K562 (cell line): ENCODE data around the gene FKBP8. TPM values are rescaled to one million over a fixed set of nuclear protein-coding genes. Genes with fewer than 3 reads are reported as not detected.

Source experiments
- COPS2 ChIP-seq: fragments of 450-650 bp; conservative IDR thresholded peaks from 2 replicates; pipeline ENCODE4 v1.6.1; 2016; ENCODE audit warnings: mild to moderate bottlenecking, moderate library complexity
- DIDO1 ChIP-seq: fragments of 450-650 bp; IDR thresholded peaks from 2 replicates; pipeline ENCODE4 v1.6.1; 2016; ENCODE audit warnings: low read depth, missing biosample characterization, missing genetic modification characterization
- LEF1 ChIP-seq: fragments of 450-650 bp; IDR thresholded peaks from 2 replicates; pipeline ENCODE4 v1.6.1; 2016; ENCODE audit warnings: mild to moderate bottlenecking
- NFE2 ChIP-seq: IDR thresholded peaks from 2 replicates; pipeline ENCODE4 v1.6.1; 2014; ENCODE audit warnings: antibody characterized with exemption, low read depth
- NR2C1 ChIP-seq, 2 experiments: fragments of 450-650 bp; IDR thresholded peaks; 2 replicates each; pipeline ENCODE4 v1.6.1; 2017; ENCODE audit warnings: mild to moderate bottlenecking in 2 of 2, antibody characterized with exemption in 1 of 2, inconsistent platforms in 1 of 2, missing compliant biosample characterization in 1 of 2, missing genetic modification characterization in 1 of 2
- SMARCB1 ChIP-seq: IDR thresholded peaks from 2 replicates; pipeline ENCODE4 v1.6.1; 2011; ENCODE audit warnings: improper control_type of control experiment, low read depth; ENCODE audit not compliant: insufficient read length
- SRSF3 ChIP-seq: fragments of 200-400 bp; formaldehyde crosslinking; IDR thresholded peaks from 2 replicates; pipeline ENCODE4 v1.6.1; 2016; ENCODE audit warnings: mild to moderate bottlenecking, low read length, moderate library complexity; ENCODE audit not compliant: insufficient read depth
- STAT5B ChIP-seq: fragments of 250-450 bp; sonication (Bioruptor Pico); IDR thresholded peaks from 2 replicates; pipeline ENCODE4 v1.8.0; 2021; ENCODE audit warnings: mild to moderate bottlenecking, inconsistent platforms
- TFAM ChIP-seq: fragments of 250-450 bp; sonication (Bioruptor Pico); conservative IDR thresholded peaks from 2 replicates; pipeline ENCODE4 v1.5.0; 2021; ENCODE audit warnings: mild to moderate bottlenecking, moderate library complexity
- TGIF2 ChIP-seq: sonication (generic); formaldehyde crosslinking; IDR thresholded peaks from 2 replicates; pipeline ENCODE4 v1.8.1; 2022; ENCODE audit warnings: mild to moderate bottlenecking, missing genetic modification reagents, moderate library complexity
- U2AF2 ChIP-seq: fragments of 200-400 bp; formaldehyde crosslinking; optimal IDR thresholded peaks from 2 replicates; pipeline ENCODE3; 2017; ENCODE audit warnings: low read depth, mild to moderate bottlenecking, low read length
- WHSC1 ChIP-seq: IDR thresholded peaks from one replicate; pipeline ENCODE4 v1.6.1; 2012; ENCODE audit warnings: low read length, control low read depth, inconsistent platforms
- XRCC3 ChIP-seq: fragments of 450-650 bp; IDR thresholded peaks from 2 replicates; pipeline ENCODE4 v1.6.1; 2017; ENCODE audit warnings: mild to moderate bottlenecking, moderate library complexity
- ZNF165 ChIP-seq: fragments of 250-450 bp; sonication (Bioruptor Pico); IDR thresholded peaks from 2 replicates; pipeline ENCODE4 v1.4.0; 2020; ENCODE audit warnings: borderline replicate concordance
- ZNF184 ChIP-seq: sonication (generic); formaldehyde crosslinking; IDR thresholded peaks from 2 replicates; pipeline ENCODE4 v1.5.0; 2020; ENCODE audit warnings: missing genetic modification reagents
- ZNF324 ChIP-seq: fragments of 250-450 bp; sonication (Bioruptor Pico); IDR thresholded peaks from 2 replicates; pipeline ENCODE4 v1.4.0; 2020; ENCODE audit warnings: mild to moderate bottlenecking
- ZNF695 ChIP-seq: fragments of 450-650 bp; formaldehyde crosslinking; IDR thresholded peaks from 2 replicates; pipeline ENCODE4 v1.4.0; 2020; ENCODE audit warnings: mild to moderate bottlenecking, moderate library complexity
- polyA plus RNA-seq, 8 experiments: library from polyadenylated mRNA; depleted of rRNA in 4 of 8; stranded (reverse) in 5 of 8; unstranded in 3 of 8; fragments of >200 nt; fragmentation: Nextera tagmentation in 2 of 8; fragmentation: Illumina TruSeq in 1 of 8; extraction: Ambion mirVana in 2 of 8; extraction: Trizol in 1 of 8; gene quantifications; 2 replicates each; pipeline versions ENCODE4 v1.2.1 to v1.2.3, GENCODE V29; 2011 to 2014; ENCODE audit warnings: inconsistent platforms in 1 of 8, missing spikeins in 1 of 8
- total RNA-seq, 7 experiments: library from RNA; depleted of rRNA in 6 of 7; stranded (reverse); fragments of >200 nt in 6 of 7; fragmentation: Illumina TruSeq in 2 of 7; extraction: Trizol in 2 of 7; gene quantifications; 2 replicates each; pipeline versions ENCODE4 v1.2.1 to v1.2.3, GENCODE V29; 2011 to 2021; ENCODE audit warnings: low replicate concordance in 1 of 7
- TF ChIP-seq, protein P1 (sequence below), 3 experiments: fragments of 200-800 bp in 1 of 3; sonication (Bioruptor generic) in 1 of 3; sonication (generic) in 1 of 3; formaldehyde crosslinking in 1 of 3; IDR thresholded peaks; 2 replicates each; pipeline versions ENCODE4 v1.6.1 to v1.8.0; 2016 to 2022; ENCODE audit warnings: mild to moderate bottlenecking in 2 of 3, missing compliant biosample characterization in 2 of 3, missing genetic modification characterization in 2 of 3, missing genetic modification reagents in 1 of 3
- TF ChIP-seq, protein P2 (sequence below): fragments of 450-650 bp; formaldehyde crosslinking; IDR thresholded peaks from 2 replicates; pipeline ENCODE4 v1.4.0; 2020; ENCODE audit warnings: mild to moderate bottlenecking, moderate library complexity
- TF ChIP-seq, protein P3 (sequence below): sonication (generic); formaldehyde crosslinking; IDR thresholded peaks from 2 replicates; pipeline ENCODE4 v1.8.0; 2022; ENCODE audit warnings: mild to moderate bottlenecking, low read depth, missing genetic modification reagents
- TF ChIP-seq, protein P4 (sequence below): fragments of 450-650 bp; IDR thresholded peaks from 2 replicates; pipeline ENCODE4 v1.6.1; 2017; ENCODE audit warnings: antibody characterized with exemption
- TF ChIP-seq, protein P5 (sequence below), 2 experiments: fragments of 450-650 bp in 1 of 2; sonication (generic) in 1 of 2; formaldehyde crosslinking; conservative IDR thresholded peaks; 2 replicates each; pipeline versions ENCODE4 v1.4.0 to v1.8.1; 2020 to 2022; ENCODE audit warnings: mild to moderate bottlenecking in 1 of 2, missing genetic modification reagents in 1 of 2

FKBP8 gene
- total and polyA plus RNA-seq, 9 of the 15 experiments (the other 6 are each of a cell fraction or from before 2014, with no cell fraction given): 0.46 to 236 (median 104) TPM

DNA sequence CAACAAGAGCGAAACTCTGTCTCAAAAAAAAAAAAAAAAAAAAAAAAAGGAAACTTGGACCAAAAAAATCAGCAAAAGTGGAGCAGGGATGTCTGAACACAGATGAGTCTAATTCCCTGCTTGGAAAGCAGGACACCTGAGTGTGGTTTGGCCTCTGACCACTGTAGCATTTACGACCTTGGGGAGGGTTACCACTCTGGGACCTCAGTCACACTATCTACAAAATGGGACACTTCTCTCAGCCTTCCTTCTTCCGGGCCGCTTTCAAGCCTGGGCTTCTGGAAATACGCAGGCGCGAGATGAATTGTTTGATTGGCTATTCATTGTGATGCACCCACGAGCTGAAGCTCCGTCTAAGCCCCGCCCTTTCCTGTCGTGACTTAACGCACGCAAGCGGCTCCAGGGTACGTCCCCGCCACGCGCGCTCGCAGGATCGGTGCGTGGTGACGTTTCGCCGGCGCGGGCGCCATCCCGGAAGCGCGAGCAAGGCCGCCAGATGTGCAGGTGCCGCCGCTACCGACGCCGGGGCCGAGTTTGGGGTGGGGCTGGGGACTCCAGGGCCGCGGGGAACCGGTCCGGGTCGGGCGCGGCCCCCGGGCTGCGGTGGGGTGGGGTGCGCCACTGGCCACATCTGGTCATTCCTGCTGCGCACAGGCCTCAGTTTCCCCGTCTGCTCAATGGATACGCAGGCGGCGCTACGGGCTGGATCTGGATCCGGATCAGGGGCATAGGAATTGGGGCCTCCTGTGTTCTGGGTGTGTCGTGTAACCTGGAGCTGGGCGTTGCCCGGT lies 14.2 kb upstream of the FKBP8 start, which contains the start of gene KXD1 (continued):
- TF ChIP-seq, protein P1, sequence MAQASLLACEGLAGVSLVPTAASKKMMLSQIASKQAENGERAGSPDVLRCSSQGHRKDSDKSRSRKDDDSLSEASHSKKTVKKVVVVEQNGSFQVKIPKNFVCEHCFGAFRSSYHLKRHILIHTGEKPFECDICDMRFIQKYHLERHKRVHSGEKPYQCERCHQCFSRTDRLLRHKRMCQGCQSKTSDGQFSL (CRISPR knock-in tag; IDR thresholded peaks at IDR 0.05): peak; percentile 31; the same call in 1 of the 2 replicates
- TF ChIP-seq, protein P1 (tag; IDR thresholded peaks at IDR 0.05): no peak
- TF ChIP-seq WHSC1: no peak
- TF ChIP-seq NFE2: no peak
- TF ChIP-seq ZNF165: no peak
- TF ChIP-seq SRSF3: no peak
- TF ChIP-seq ZNF184 (CRISPR knock-in tag): no peak
- TF ChIP-seq TFAM (CRISPR knock-in tag): no peak
- TF ChIP-seq TGIF2 (CRISPR knock-in tag): no peak
- TF ChIP-seq, protein P2, sequence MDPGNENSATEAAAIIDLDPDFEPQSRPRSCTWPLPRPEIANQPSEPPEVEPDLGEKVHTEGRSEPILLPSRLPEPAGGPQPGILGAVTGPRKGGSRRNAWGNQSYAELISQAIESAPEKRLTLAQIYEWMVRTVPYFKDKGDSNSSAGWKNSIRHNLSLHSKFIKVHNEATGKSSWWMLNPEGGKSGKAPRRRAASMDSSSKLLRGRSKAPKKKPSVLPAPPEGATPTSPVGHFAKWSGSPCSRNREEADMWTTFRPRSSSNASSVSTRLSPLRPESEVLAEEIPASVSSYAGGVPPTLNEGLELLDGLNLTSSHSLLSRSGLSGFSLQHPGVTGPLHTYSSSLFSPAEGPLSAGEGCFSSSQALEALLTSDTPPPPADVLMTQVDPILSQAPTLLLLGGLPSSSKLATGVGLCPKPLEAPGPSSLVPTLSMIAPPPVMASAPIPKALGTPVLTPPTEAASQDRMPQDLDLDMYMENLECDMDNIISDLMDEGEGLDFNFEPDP (CRISPR knock-in tag): no peak
- TF ChIP-seq, protein P3, sequence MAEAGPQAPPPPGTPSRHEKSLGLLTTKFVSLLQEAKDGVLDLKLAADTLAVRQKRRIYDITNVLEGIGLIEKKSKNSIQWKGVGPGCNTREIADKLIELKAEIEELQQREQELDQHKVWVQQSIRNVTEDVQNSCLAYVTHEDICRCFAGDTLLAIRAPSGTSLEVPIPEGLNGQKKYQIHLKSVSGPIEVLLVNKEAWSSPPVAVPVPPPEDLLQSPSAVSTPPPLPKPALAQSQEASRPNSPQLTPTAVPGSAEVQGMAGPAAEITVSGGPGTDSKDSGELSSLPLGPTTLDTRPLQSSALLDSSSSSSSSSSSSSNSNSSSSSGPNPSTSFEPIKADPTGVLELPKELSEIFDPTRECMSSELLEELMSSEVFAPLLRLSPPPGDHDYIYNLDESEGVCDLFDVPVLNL (CRISPR knock-in tag): no peak
- no peak for TF ChIP-seq STAT5B (CRISPR knock-in tag)
- no peak for TF ChIP-seq ZNF695
- TF ChIP-seq, protein P4, sequence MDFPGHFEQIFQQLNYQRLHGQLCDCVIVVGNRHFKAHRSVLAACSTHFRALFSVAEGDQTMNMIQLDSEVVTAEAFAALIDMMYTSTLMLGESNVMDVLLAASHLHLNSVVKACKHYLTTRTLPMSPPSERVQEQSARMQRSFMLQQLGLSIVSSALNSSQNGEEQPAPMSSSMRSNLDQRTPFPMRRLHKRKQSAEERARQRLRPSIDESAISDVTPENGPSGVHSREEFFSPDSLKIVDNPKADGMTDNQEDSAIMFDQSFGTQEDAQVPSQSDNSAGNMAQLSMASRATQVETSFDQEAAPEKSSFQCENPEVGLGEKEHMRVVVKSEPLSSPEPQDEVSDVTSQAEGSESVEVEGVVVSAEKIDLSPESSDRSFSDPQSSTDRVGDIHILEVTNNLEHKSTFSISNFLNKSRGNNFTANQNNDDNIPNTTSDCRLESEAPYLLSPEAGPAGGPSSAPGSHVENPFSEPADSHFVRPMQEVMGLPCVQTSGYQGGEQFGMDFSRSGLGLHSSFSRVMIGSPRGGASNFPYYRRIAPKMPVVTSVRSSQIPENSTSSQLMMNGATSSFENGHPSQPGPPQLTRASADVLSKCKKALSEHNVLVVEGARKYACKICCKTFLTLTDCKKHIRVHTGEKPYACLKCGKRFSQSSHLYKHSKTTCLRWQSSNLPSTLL: no peak
- TF ChIP-seq SMARCB1: no peak
- TF ChIP-seq NR2C1 (IDR thresholded peaks at IDR 0.05): no peak
- no peak; the same call in 1 of the 2 replicates for TF ChIP-seq NR2C1 (tag; IDR thresholded peaks at IDR 0.05)
- TF ChIP-seq LEF1: no peak
- no peak for TF ChIP-seq DIDO1
- TF ChIP-seq COPS2: no peak
- TF ChIP-seq U2AF2: no peak
- TF ChIP-seq, protein P5, sequence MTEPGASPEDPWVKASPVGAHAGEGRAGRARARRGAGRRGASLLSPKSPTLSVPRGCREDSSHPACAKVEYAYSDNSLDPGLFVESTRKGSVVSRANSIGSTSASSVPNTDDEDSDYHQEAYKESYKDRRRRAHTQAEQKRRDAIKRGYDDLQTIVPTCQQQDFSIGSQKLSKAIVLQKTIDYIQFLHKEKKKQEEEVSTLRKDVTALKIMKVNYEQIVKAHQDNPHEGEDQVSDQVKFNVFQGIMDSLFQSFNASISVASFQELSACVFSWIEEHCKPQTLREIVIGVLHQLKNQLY (CRISPR knock-in tag; conservative IDR thresholded peaks at IDR 0.05): no peak
- no peak for TF ChIP-seq ZNF324 (CRISPR knock-in tag)
- no peak for TF ChIP-seq XRCC3
